Activated T-cell treated with anti-CD3 and anti-CD28 coated beads, Interleukin-2, amount 50 U/mL, for 72 hours (primary cell): ENCODE data around the gene CHRDL2. TPM values are rescaled to one million over a fixed set of nuclear protein-coding genes. Genes with fewer than 3 reads are reported as not detected.
"Not testable (repeated sequence)": the region's sequence is repeated elsewhere in the genome, so short reads cannot be mapped to it uniquely, and the experiment has no call there.

Experiments
- ATAC-seq, 2 donors: fragments of 150-1000 bp; cut with Tn5 transposase; replicated peaks in 1 of 2; 2 replicates each; pipeline ENCODE4 v1.10.0; 2021; ENCODE audit warnings: moderate library complexity in 2 of 2, mild to moderate bottlenecking in 1 of 2
- DNase-seq, 2 donors: peaks; one replicate each; pipeline ENCODE4 v3.0.0; 2021 to 2022; ENCODE audit warnings: mixed read lengths in 1 of 2
- H3K27ac Mint-ChIP-seq: one replicate; pipeline ENCODE4 v1.8.0; 2022; ENCODE audit warnings: mild to moderate bottlenecking, moderate library complexity, mixed read lengths
- H3K27me3 Mint-ChIP-seq: one replicate; pipeline ENCODE4 v1.8.0; 2022; ENCODE audit warnings: low read depth, mixed read lengths
- H3K36me3 Mint-ChIP-seq, 2 donors: one replicate each; pipeline ENCODE4 v1.8.0; 2022; ENCODE audit warnings: mixed read lengths in 2 of 2, mild to moderate bottlenecking in 1 of 2; ENCODE audit not compliant: insufficient read depth in 2 of 2
- H3K4me1 Mint-ChIP-seq: one replicate; pipeline ENCODE4 v1.8.0; 2022; ENCODE audit warnings: low read depth, mixed read lengths
- H3K4me3 Mint-ChIP-seq, 2 donors: one replicate each; pipeline ENCODE4 v1.8.0; 2022; ENCODE audit warnings: mild to moderate bottlenecking in 2 of 2, mixed read lengths in 2 of 2, moderate library complexity in 2 of 2
- H3K9me3 Mint-ChIP-seq, 2 donors: one replicate each; pipeline ENCODE4 v1.8.0; 2022; ENCODE audit warnings: mixed read lengths in 2 of 2
- total RNA-seq, 2 donors: library from RNA; stranded (reverse); gene quantifications; one replicate each; pipeline ENCODE4 v1.2.3, GENCODE V29; 2022

Gene CHRDL2
- not detected for total RNA-seq

- H3K27me3 Mint-ChIP-seq, result peaks cover 58% of the 10 kb centered on the region
- H3K9me3 Mint-ChIP-seq, result no peaks in the 10 kb centered on the region
- ATAC-seq, result peak; percentile 27 to 31
- peak within 1 kb of the TSS; percentile 40 to 42 for H3K4me3 Mint-ChIP-seq
- DNase-seq, result no peak
- peaks cover 5% of the 10 kb centered on the region for H3K4me1 Mint-ChIP-seq
- no peak within 1 kb of the TSS for H3K27ac Mint-ChIP-seq
- H3K36me3 Mint-ChIP-seq, result no peaks in the 10 kb centered on the region
These were observed at the start of gene CHRDL2 for GRCh38 chr11:74731301-74732094. Gene CHRDL2 (minus strand): TSS chr11:74731426. CDS start chr11:74730888, 538 bp downstream.

- Mint-ChIP-seq H3K4me1 (peaks cover 22% of the 10 kb centered on the region), H3K27me3 (no peaks in the 10 kb centered on the region), H3K4me3 (no peak overlapping the region), H3K9me3 (no peaks in the 10 kb centered on the region), H3K36me3 (no peaks in the 10 kb centered on the region), H3K27ac (no peak overlapping the region)
- DNase-seq (no peak), ATAC-seq (no peak)
These were observed 49.2 kb upstream of the CHRDL2 start for GRCh38 chr11:74780248-74781005.

GRCh38 chr11:74778581-74778980 is 47.4 kb upstream of the CHRDL2 start:
- H3K27me3 Mint-ChIP-seq, result no peaks in the 10 kb centered on the region
- DNase-seq (no peak), ATAC-seq (no peak)
- no peaks in the 10 kb centered on the region for H3K36me3 Mint-ChIP-seq
- H3K4me3 Mint-ChIP-seq, result no peak overlapping the region
- no peak overlapping the region for H3K27ac Mint-ChIP-seq
- H3K4me1 Mint-ChIP-seq, result peaks cover 8% of the 10 kb centered on the region
- no peaks in the 10 kb centered on the region for H3K9me3 Mint-ChIP-seq

- Mint-ChIP-seq H3K36me3 (no peaks in the 10 kb centered on the region), H3K4me1 (peaks cover 1% of the 10 kb centered on the region), H3K27ac (no peak overlapping the region), H3K4me3 (no peak overlapping the region), H3K27me3 (no peaks in the 10 kb centered on the region), H3K9me3 (no peaks in the 10 kb centered on the region)
- DNase-seq (no peak), ATAC-seq (no peak)
These were observed 46.7 kb upstream of the CHRDL2 start for GRCh38 chr11:74777877-74778276.

GRCh38 chr11:74777038-74777437 is 45.8 kb upstream of the CHRDL2 start:
- no peaks in the 10 kb centered on the region for H3K9me3 Mint-ChIP-seq
- no peaks in the 10 kb centered on the region for H3K27me3 Mint-ChIP-seq
- DNase-seq (no peak), ATAC-seq (no peak)
- no peaks in the 10 kb centered on the region for H3K4me1 Mint-ChIP-seq
- no peak overlapping the region for H3K4me3 Mint-ChIP-seq
- no peaks in the 10 kb centered on the region for H3K36me3 Mint-ChIP-seq
- H3K27ac Mint-ChIP-seq, result no peak overlapping the region

DNA sequence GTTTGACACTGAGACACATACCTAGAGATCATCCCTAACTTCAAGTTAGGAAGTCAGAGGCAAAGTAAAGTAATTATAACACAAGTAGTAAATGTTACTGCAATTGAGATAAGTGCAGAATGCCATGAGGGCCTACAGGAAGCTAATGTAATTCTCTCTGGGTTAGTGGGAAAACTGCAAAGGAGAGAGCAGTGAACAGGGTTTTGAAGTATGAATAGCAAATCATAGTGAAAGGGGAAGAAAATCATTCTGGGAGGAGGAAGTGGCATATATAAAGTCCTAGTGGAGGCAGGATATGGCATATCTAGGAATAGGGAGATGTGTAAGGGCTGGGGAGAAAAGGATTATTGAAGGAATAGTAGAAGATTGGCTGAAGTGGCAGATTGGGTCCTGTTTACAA is 45.3 kb upstream of the CHRDL2 start:
- H3K4me1 Mint-ChIP-seq, result no peaks in the 10 kb centered on the region
- DNase-seq (no peak), ATAC-seq (no peak)
- H3K27ac Mint-ChIP-seq, result no peak overlapping the region
- H3K36me3 Mint-ChIP-seq, result no peaks in the 10 kb centered on the region
- H3K27me3 Mint-ChIP-seq, result no peaks in the 10 kb centered on the region
- no peak overlapping the region for H3K4me3 Mint-ChIP-seq
- H3K9me3 Mint-ChIP-seq, result no peaks in the 10 kb centered on the region

DNA sequence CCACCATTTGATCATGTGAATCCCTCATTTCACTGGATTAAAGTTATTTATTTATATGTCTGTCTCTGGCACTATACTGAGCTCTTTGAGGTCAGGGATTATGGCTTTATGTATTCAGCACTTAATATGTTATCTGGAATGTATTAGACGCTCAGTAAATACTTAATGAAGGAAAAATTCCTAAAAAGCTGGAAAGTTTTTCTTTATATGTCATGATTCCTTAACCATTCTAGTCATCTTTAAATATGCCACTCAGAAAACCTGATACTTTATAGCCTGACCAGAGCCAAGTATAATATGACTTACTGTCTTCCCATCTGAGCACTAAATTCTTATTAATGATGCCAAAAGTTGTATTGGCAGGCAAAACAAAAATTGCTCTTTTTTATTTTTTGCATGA is 44.5 kb upstream of the CHRDL2 start:
- Mint-ChIP-seq H3K27ac (no peak overlapping the region), H3K9me3 (no peaks in the 10 kb centered on the region), H3K36me3 (no peaks in the 10 kb centered on the region), H3K4me3 (no peak overlapping the region), H3K27me3 (no peaks in the 10 kb centered on the region), H3K4me1 (no peaks in the 10 kb centered on the region)
- DNase-seq, result no peak
- ATAC-seq, result no peak

- H3K4me1 Mint-ChIP-seq, result peaks cover 18% of the 10 kb centered on the region
- no peak overlapping the region for H3K4me3 Mint-ChIP-seq
- H3K9me3 Mint-ChIP-seq, result no peaks in the 10 kb centered on the region
- ATAC-seq, result no peak
- H3K27ac Mint-ChIP-seq, result no peak overlapping the region
- DNase-seq, result no peak
- H3K36me3 Mint-ChIP-seq, result no peaks in the 10 kb centered on the region
- no peaks in the 10 kb centered on the region for H3K27me3 Mint-ChIP-seq
These were observed 42.2 kb upstream of the CHRDL2 start for GRCh38 chr11:74773476-74773875.

DNA sequence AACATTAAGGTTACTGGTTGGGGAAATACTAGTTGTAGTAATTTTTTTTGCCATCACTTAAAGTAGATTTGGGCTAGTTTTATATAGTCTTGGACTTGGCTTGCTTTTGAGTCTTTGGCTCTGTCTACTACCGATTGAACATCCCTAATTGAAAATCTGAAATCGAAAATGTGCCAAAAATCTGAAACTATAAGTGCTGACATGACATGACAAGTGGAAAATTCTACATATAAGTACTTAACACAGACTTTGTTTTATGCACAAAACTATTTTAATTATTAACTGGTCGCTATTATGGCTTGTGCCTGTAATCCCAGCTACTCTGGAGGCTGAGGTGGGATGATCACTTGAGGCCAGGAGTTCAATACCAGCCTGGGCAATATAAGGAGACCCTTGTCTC is 39.9 kb upstream of the CHRDL2 start:
- H3K4me3 Mint-ChIP-seq, result no peak overlapping the region
- peaks cover 27% of the 10 kb centered on the region for H3K4me1 Mint-ChIP-seq
- no peak for ATAC-seq
- H3K9me3 Mint-ChIP-seq, result no peaks in the 10 kb centered on the region
- no peak overlapping the region for H3K27ac Mint-ChIP-seq
- no peaks in the 10 kb centered on the region for H3K36me3 Mint-ChIP-seq
- no peak for DNase-seq
- no peaks in the 10 kb centered on the region for H3K27me3 Mint-ChIP-seq

DNA sequence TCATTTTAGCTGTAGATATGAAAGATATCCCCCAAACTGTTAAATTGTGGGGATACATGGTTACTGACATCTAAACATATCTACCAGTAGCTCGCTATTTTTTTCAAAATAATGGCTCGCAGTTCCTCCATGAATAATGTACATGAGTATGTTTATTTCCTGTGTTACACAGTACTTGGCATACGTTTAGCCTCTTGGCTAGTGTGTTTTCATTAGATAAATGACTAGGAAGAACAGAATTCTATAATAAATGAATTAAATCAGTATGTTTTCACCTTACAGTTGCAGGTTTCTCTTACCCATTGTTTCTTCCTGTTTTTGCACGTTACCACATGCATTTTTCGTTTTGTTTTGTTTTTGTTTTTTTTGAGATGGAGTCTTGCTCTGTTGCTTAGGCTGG is 39.2 kb upstream of the CHRDL2 start:
- Mint-ChIP-seq H3K27me3 (no peaks in the 10 kb centered on the region), H3K9me3 (no peaks in the 10 kb centered on the region), H3K4me3 (no peak overlapping the region), H3K27ac (no peak overlapping the region), H3K36me3 (no peaks in the 10 kb centered on the region), H3K4me1 (peaks cover 34% of the 10 kb centered on the region)
- no peak for DNase-seq
- no peak for ATAC-seq

GRCh38 chr11:74769055-74769707 is 38.0 kb upstream of the CHRDL2 start:
- H3K27me3 Mint-ChIP-seq, result no peaks in the 10 kb centered on the region
- H3K9me3 Mint-ChIP-seq, result no peaks in the 10 kb centered on the region
- peak overlapping the region; percentile 1 for H3K27ac Mint-ChIP-seq
- peaks cover 35% of the 10 kb centered on the region for H3K4me1 Mint-ChIP-seq
- H3K36me3 Mint-ChIP-seq, result no peaks in the 10 kb centered on the region
- H3K4me3 Mint-ChIP-seq, result peak overlapping the region in 1 of 2 donors; percentile 76
- DNase-seq, result no peak
- no peak for ATAC-seq

DNA sequence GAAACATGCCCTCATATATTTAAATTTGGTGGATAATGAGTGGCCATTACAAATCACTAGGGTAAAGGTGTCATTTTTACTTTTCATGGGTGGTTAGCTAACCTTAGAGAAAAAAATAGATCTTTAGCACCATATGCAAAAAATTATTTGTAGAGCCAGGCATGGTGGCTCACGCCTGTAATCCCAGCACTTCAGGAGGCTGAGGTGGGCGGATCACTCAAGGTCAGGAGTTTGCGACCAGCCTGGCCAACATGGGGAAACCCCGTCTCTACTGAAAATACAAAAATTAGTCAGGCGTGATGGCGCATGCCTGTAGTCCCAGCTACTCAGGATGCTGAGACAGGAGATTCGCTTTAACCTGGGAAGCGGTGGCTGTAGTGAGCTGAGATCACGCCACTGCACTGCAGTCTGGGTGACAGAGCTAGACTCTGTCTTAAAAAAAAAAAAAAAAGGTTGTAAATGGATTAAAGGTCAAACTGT is 37.0 kb upstream of the CHRDL2 start:
- H3K27me3 Mint-ChIP-seq, result not testable (repeated sequence)
- peak overlapping the region; percentile 46 to 76 for H3K4me3 Mint-ChIP-seq
- ATAC-seq, result peak; percentile 82 to 92

GRCh38 chr11:74766905-74767304 is 35.7 kb upstream of the CHRDL2 start:
- no peaks in the 10 kb centered on the region for H3K9me3 Mint-ChIP-seq
- H3K36me3 Mint-ChIP-seq, result peaks cover 6 to 14% of the 10 kb centered on the region in 2 donors
- no peak overlapping the region for H3K4me3 Mint-ChIP-seq
- H3K4me1 Mint-ChIP-seq, result peaks cover 42% of the 10 kb centered on the region
- ATAC-seq (no peak), DNase-seq (no peak)
- H3K27ac Mint-ChIP-seq, result no peak overlapping the region
- no peaks in the 10 kb centered on the region for H3K27me3 Mint-ChIP-seq

More for the DNA sequence above, 37.0 kb upstream of the CHRDL2 start:
- H3K27ac Mint-ChIP-seq, result peak overlapping the region; percentile 74
- not testable (repeated sequence) for H3K9me3 Mint-ChIP-seq, H3K36me3 Mint-ChIP-seq
- peaks cover 35% of the 10 kb centered on the region for H3K4me1 Mint-ChIP-seq
- DNase-seq, result peak; percentile 51 to 61
